Gastrocnemius medialis (tissue), 4 donors: Measurements from ENCODE around the gene MARCHF2. TPM values are rescaled to one million over a fixed set of nuclear protein-coding genes. Genes with fewer than 3 reads are reported as not detected.
"Not testable (repeated sequence)": the region's sequence is repeated elsewhere in the genome, so short reads cannot be mapped to it uniquely, and the experiment has no call there.

ENCODE experiments used
- ATAC-seq, 2 donors: fragments of 150-250 bp; one replicate each; pipeline ENCODE4 v1.9.1; 2016
- DNase-seq, 2 donors: peaks; one replicate each; pipeline ENCODE4 v3.0.0-alpha.2; 2019
- H3K27ac ChIP-seq, 4 donors: fragments of 200-600 bp; sonication (generic); 1 replicate in 1 of 4; 2 replicates in 3 of 4; pipeline ENCODE4 v1.5.1; 2016 to 2018; ENCODE audit warnings: mild to moderate bottlenecking in 2 of 4, moderate library complexity in 1 of 4
- H3K27me3 ChIP-seq, 3 donors: fragments of 200-600 bp; sonication (generic) in 2 of 3; 1 replicate in 1 of 3; 2 replicates in 2 of 3; pipeline versions ENCODE4 v1.5.1 to v1.6.0; 2016 to 2019; ENCODE audit warnings: mild to moderate bottlenecking in 1 of 3, moderate library complexity in 1 of 3
- H3K36me3 ChIP-seq, 2 donors: fragments of 200-600 bp; sonication (generic) in 1 of 2; one replicate each; pipeline ENCODE4 v1.5.1; 2017 to 2018
- H3K4me1 ChIP-seq, 2 donors: fragments of 200-600 bp; sonication (generic) in 1 of 2; one replicate each; pipeline ENCODE4 v1.5.1; 2016 to 2017; ENCODE audit warnings: mild to moderate bottlenecking in 2 of 2
- H3K4me3 ChIP-seq, 4 donors: fragments of 200-600 bp; sonication (generic) in 3 of 4; 1 replicate in 1 of 4; 2 replicates in 3 of 4; pipeline ENCODE4 v1.5.1; 2016 to 2019; ENCODE audit warnings: mild to moderate bottlenecking in 2 of 4
- H3K9me3 ChIP-seq, 3 donors: fragments of 200-600 bp; sonication (generic) in 2 of 3; 1 replicate in 1 of 3; 2 replicates in 2 of 3; pipeline ENCODE4 v1.5.1; 2016 to 2019
- POLR2A ChIP-seq, 2 donors: fragments of 450-650 bp; IDR thresholded peaks; one replicate each; pipeline ENCODE4 v1.6.1; 2017; ENCODE audit warnings: antibody characterized with exemption in 2 of 2, mild to moderate bottlenecking in 2 of 2, moderate library complexity in 2 of 2
- in situ Hi-C, 4 donors: fragments of 200-750 bp; cut with MboI; loops; one replicate each; pipeline versions ENCODE4 v1.15.0 to v1.8.0; 2017; ENCODE audit warnings: low sequenced_read_pairs in 4 of 4
- intact Hi-C: fragments of 100-400 bp; cut with DNase I; formaldehyde crosslinking; loops from one replicate; pipeline ENCODE4 v1.15.1; 2023; ENCODE audit warnings: low total_unique reads
- total RNA-seq, 4 donors: library from RNA; depleted of rRNA; stranded (reverse); fragments of >200 nt; gene quantifications; one replicate each; pipeline versions ENCODE4 v1.1.0 to v1.2.3, GENCODE V29; 2016
- TF ChIP-seq, protein P1 (sequence below), 5 experiments: fragments of 450-650 bp in 3 of 5; fragments of 200-600 bp in 2 of 5; sonication (generic) in 2 of 5; IDR thresholded peaks in 4 of 5; conservative IDR thresholded peaks in 1 of 5; 1 replicate in 4 of 5; 2 replicates in 1 of 5; pipeline ENCODE4 v1.5.1; 2016 to 2019; ENCODE audit warnings: antibody characterized with exemption in 5 of 5, mild to moderate bottlenecking in 3 of 5, moderate library complexity in 3 of 5

The MARCHF2 gene
- total RNA-seq, 4 donors from 2014 or later: 173 to 183 (median 176) TPM

DNA sequence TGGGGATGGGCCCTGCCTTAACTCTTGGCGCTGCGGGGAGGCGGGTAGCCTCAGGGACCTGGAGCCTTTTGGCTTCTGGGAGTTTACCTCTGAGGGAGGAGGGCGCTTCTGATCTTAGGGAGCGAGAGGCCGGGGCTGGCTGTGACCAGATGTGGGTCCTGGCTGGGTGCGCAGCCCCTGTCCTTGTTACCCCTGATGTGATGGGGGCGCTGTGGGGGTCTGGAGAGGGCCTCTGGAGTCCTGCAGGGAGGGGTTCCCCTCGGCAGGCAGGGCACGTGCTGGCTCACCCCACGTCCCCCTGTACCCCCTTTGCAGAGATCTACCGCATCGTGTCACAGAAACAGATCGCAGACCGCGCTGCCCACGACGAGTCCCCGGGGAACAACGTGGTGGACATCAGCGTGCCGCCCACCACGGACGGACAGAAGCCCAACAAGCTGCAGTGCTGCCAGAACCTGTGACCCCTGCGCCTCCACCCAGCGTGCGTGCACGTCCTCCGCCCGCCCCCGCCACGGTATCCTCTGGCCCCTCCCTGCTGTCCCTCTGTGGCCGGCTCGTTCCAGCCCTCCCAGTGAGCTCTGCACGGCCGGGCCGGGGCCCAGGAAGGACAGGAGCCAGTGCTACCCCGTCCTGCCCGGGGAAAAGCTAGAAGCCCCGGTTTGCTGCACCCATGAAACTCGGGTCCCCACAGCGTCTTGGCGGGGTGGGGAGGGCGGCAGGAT lies 9.8 kb upstream of the MARCHF2 start:
- Histone ChIP-seq H3K4me3 (no peak overlapping the region), H3K9me3 (no peaks in the 10 kb centered on the region), H3K4me1 (peaks cover 0 to 3% of the 10 kb centered on the region in 2 donors), H3K27ac (no peak overlapping the region), H3K27me3 (no peaks in the 10 kb centered on the region), H3K36me3 (peaks cover 2 to 52% of the 10 kb centered on the region in 2 donors)
- intact Hi-C loops (no loop called here), in situ Hi-C loops (loop anchor here in 1 of 4 donors (10.0 kb wide), 1 partner anchor 48 kb away; no protein-coding TSS in a partner anchor)
- no peak for ATAC-seq
- no peak for TF ChIP-seq POLR2A (IDR thresholded peaks at IDR 0.05)
- TF ChIP-seq, protein P1, sequence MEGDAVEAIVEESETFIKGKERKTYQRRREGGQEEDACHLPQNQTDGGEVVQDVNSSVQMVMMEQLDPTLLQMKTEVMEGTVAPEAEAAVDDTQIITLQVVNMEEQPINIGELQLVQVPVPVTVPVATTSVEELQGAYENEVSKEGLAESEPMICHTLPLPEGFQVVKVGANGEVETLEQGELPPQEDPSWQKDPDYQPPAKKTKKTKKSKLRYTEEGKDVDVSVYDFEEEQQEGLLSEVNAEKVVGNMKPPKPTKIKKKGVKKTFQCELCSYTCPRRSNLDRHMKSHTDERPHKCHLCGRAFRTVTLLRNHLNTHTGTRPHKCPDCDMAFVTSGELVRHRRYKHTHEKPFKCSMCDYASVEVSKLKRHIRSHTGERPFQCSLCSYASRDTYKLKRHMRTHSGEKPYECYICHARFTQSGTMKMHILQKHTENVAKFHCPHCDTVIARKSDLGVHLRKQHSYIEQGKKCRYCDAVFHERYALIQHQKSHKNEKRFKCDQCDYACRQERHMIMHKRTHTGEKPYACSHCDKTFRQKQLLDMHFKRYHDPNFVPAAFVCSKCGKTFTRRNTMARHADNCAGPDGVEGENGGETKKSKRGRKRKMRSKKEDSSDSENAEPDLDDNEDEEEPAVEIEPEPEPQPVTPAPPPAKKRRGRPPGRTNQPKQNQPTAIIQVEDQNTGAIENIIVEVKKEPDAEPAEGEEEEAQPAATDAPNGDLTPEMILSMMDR (IDR thresholded peaks at IDR 0.05 in 4 of 5, conservative IDR thresholded peaks at IDR 0.05 in 1 of 5): no peak
- no peak for DNase-seq

DNA sequence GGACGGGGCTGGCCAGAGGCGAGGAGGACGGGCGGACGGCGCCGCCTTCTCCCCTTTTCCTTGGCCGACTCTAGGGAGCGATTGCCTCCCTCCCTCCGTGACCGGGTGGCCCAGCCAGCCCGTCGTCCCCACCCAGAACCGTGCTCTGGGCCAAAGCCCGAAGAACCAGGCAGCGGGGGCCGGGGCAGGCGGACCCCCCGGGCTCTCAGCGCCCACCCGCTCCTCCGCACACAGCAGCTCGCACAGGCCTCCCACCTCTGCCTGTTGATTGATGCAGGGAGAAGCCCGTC lies 9.3 kb upstream of the MARCHF2 start:
- Histone ChIP-seq H3K4me3 (no peak overlapping the region), H3K27me3 (no peaks in the 10 kb centered on the region), H3K27ac (no peak overlapping the region), H3K9me3 (no peaks in the 10 kb centered on the region), H3K4me1 (no peaks in the 10 kb centered on the region), H3K36me3 (peaks cover 2 to 52% of the 10 kb centered on the region in 2 donors)
- DNase-seq (no peak), ATAC-seq (no peak)
- in situ Hi-C loops: loop anchor here in 1 of 4 donors (10.0 kb wide), 1 partner anchor 49 kb away; no protein-coding TSS in a partner anchor
- no peak for TF ChIP-seq POLR2A (IDR thresholded peaks at IDR 0.05)
- TF ChIP-seq, protein P1 (IDR thresholded peaks at IDR 0.05 in 4 of 5, conservative IDR thresholded peaks at IDR 0.05 in 1 of 5): no peak
- intact Hi-C loops: no loop called here

DNA sequence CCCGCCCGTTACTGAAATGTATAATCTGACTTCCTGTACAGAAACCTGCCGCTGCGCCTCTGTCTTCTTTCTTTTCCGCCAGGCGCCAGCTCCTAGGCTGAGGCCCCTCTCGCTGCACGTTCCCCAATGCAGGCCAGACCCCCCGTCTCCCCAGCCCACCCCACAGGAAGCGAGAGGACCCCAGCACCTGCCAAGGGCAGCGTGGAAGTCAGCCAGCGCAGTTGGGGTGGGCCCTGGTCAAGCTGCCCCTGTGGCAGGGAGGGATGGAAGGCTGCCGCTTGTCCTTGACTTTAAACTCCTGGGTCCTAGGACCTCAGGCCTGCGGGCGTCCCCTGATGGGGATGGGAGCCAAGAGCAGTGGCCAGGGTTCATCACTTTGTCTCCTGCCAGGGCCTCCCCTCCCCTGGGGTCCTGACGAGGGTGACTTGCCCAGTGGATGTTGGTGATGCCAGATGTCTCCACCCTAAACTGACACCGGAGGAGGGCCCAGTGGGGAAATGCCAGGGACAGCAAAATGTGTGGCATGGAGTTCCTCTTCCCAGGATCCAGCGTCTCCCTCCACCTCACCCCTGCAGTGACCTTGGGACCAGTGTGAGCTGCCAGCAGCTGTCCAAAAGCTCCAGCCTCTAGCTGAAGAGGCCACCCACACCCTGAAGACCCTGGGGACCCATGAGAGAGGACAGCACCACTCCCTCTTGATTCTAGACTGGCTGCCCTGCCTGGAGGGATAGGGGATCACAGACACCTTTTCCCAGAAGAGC lies 8.5 kb upstream of the MARCHF2 start:
- TF ChIP-seq, protein P1 (IDR thresholded peaks at IDR 0.05 in 4 of 5, conservative IDR thresholded peaks at IDR 0.05 in 1 of 5): no peak
- no peaks in the 10 kb centered on the region for H3K4me1 ChIP-seq
- H3K27me3 ChIP-seq: no peaks in the 10 kb centered on the region
- H3K4me3 ChIP-seq: no peak overlapping the region
- H3K27ac ChIP-seq: no peak overlapping the region
- H3K9me3 ChIP-seq: no peaks in the 10 kb centered on the region
- ATAC-seq (peak in 1 of 2 donors; percentile 26), DNase-seq (no peak)
- H3K36me3 ChIP-seq: peaks cover 2 to 52% of the 10 kb centered on the region in 2 donors
- intact Hi-C loops: no loop called here
- in situ Hi-C loops: loop anchor here in 1 of 4 donors (10.0 kb wide), 1 partner anchor 50 kb away; no protein-coding TSS in a partner anchor

DNA sequence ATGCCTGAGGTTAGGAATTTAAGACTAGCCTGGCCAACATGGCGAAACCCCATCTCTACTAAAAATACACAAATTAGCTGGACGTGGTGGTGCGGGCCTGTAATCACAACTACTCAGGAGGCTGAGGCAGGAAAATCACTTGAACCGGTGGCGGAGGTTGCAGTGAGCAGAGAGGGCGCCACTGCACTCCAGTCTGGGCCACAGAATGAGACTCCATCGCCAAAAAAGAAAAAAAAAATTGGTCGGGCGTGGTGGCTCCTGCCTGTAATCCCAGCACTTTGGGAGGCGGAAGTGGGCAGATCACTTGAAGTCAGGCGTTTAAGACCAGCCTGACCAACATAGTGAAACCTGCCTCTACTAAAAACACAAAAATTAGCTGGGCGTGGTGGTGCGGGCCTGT lies 2.4 kb upstream of the MARCHF2 start:
- in situ Hi-C loops: loop anchor here in 3 of 4 donors (5.0 to 10.0 kb wide), 2 partner anchors 94 to 97 kb away; partner anchors contain the start of gene PRAM1 (in 2 of the 3)
- DNase-seq, H3K27ac ChIP-seq, ATAC-seq, H3K27me3 ChIP-seq, H3K9me3 ChIP-seq, H3K36me3 ChIP-seq, H3K4me3 ChIP-seq: not testable (repeated sequence)
- H3K4me1 ChIP-seq: peaks cover 13 to 14% of the 10 kb centered on the region in 2 donors
- intact Hi-C loops: loop anchor here (5.0 kb wide), 1 partner anchor 422 kb away; the partner anchor contains the start of genes MBD3L1 and ZNF558

DNA sequence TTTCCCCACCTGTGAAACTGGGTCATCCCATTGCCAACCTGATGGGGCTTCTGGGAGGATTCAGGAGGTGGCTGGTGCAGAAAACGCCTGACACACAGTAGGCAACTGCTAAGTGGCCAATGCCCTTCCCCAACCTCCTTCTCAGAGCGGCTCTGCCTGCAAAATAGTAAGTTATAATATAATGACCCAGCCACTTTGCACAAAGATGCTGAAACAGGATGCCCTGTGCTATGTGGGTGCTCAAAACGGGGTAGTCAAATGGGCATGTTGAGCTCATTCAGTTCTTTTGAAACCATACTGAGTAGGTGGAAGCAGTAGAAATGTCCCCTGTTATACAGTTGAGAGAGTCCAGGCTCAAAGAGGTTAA lies 507 bp downstream of the MARCHF2 start:
- intact Hi-C loops: loop anchor here (1.0 to 5.0 kb wide), 3 partner anchors 31 to 419 kb away; partner anchors contain the start of genes HNRNPM, MBD3L1 and ZNF558

More for the DNA sequence above, 507 bp downstream of the MARCHF2 start:
- Histone ChIP-seq H3K4me3 (peak overlapping the region; percentile 67 to 83 (median 69)), H3K4me1 (peaks cover 14 to 27% of the 10 kb centered on the region in 2 donors), H3K36me3 (no peaks in the 10 kb centered on the region), H3K27me3 (no peaks in the 10 kb centered on the region), H3K27ac (peak overlapping the region; percentile 65 to 86 (median 76)), H3K9me3 (no peaks in the 10 kb centered on the region)
- TF ChIP-seq, protein P1 (IDR thresholded peaks at IDR 0.05 in 4 of 5, conservative IDR thresholded peaks at IDR 0.05 in 1 of 5): no peak
- no peak for TF ChIP-seq POLR2A (IDR thresholded peaks at IDR 0.05)
- DNase-seq (no peak), ATAC-seq (peak; percentile 2 to 5)
- in situ Hi-C loops: loop anchor here in 3 of 4 donors (5.0 to 10.0 kb wide), 2 partner anchors 91 to 94 kb away; partner anchors contain the start of gene PRAM1 (in 2 of the 3)
